IMR-90 (cell line): ENCODE measurements around the gene GPR161. TPM values are rescaled to one million over a fixed set of nuclear protein-coding genes. Genes with fewer than 3 reads are reported as not detected.

Source experiments
- ATAC-seq: fragments of 200-7000 bp; cut with Tn5 transposase; 2 replicates; pipeline ENCODE4 v1.9.1; 2020; ENCODE audit warnings: low read depth, mild to moderate bottlenecking, moderate library complexity
- BruUV-seq: library from RNA; stranded (reverse); fragments of 400-500 nt; replicated peaks from 2 replicates; lab custom pipeline; 2021; lab: Mats Ljungman, UMichigan
- CTCF ChIA-PET: fragments of 300-600 bp; formaldehyde crosslinking; extraction: SDS; loops from one replicate; lab custom pipeline; 2021; ENCODE audit warnings: antibody characterized with exemption; lab: Yijun Ruan, JAX
- POLR2A ChIA-PET: fragments of 300-600 bp; sonication (Branson Sonifier 250); formaldehyde crosslinking; loops from one replicate; lab custom pipeline; 2022; ENCODE audit warnings: antibody characterized with exemption; ENCODE audit not compliant: unreplicated experiment; lab: Charles Lee
- DNase-seq: peaks from one replicate; pipeline ENCODE4 v3.0.0; 2013
- H2AFZ ChIP-seq: replicated peaks from 2 replicates; pipeline ENCODE3; 2013; ENCODE audit warnings: low read length, mild to moderate bottlenecking; ENCODE audit not compliant: poor library complexity
- H2AK5ac ChIP-seq: 2 replicates; pipeline ENCODE4 v1.6.1; 2013; ENCODE audit warnings: low read depth, low read length, inconsistent platforms
- H2AK9ac ChIP-seq: replicated peaks from 2 replicates; pipeline ENCODE3; 2013; ENCODE audit warnings: mild to moderate bottlenecking, low read depth, low read length, moderate library complexity; ENCODE audit not compliant: poor library complexity
- H2BK120ac ChIP-seq: 2 replicates; pipeline ENCODE4 v1.6.1; 2013; ENCODE audit warnings: low read depth, low read length, inconsistent platforms
- H2BK15ac ChIP-seq: 3 replicates; pipeline ENCODE4 v1.6.1; 2013; ENCODE audit warnings: low read depth, low read length, inconsistent platforms
- H2BK20ac ChIP-seq: 2 replicates; pipeline ENCODE4 v1.6.1; 2013; ENCODE audit warnings: low read depth, mild to moderate bottlenecking, inconsistent platforms, low read length, moderate library complexity
- H2BK5ac ChIP-seq: 2 replicates; pipeline ENCODE4 v1.6.1; 2013; ENCODE audit warnings: mild to moderate bottlenecking, low read depth, low read length, inconsistent platforms; ENCODE audit not compliant: poor library complexity, severe bottlenecking
- H3K14ac ChIP-seq: replicated peaks from 2 replicates; pipeline ENCODE4 v1.6.1; 2013; ENCODE audit warnings: low read depth, low read length, inconsistent platforms
- H3K18ac ChIP-seq: 2 replicates; pipeline ENCODE4 v1.6.1; 2013; ENCODE audit warnings: low read depth, low read length, control low read depth
- H3K23ac ChIP-seq: 2 replicates; pipeline ENCODE4 v1.6.1; 2013; ENCODE audit warnings: low read depth, low read length, inconsistent platforms
- H3K27ac ChIP-seq: 2 replicates; pipeline ENCODE4 v1.5.1; 2013; ENCODE audit warnings: mild to moderate bottlenecking, control low read depth, low read length; ENCODE audit not compliant: insufficient read depth
- H3K27me3 ChIP-seq: 2 replicates; pipeline ENCODE4 v1.6.1; 2013; ENCODE audit warnings: low read length; ENCODE audit not compliant: control insufficient read depth, insufficient read depth
- H3K36me3 ChIP-seq: 2 replicates; pipeline ENCODE4 v1.6.1; 2013; ENCODE audit warnings: low read length, mixed read lengths; ENCODE audit not compliant: control insufficient read depth, insufficient read depth
- H3K4ac ChIP-seq: 2 replicates; pipeline ENCODE4 v1.6.1; 2013; ENCODE audit warnings: low read depth, low read length, inconsistent platforms
- H3K4me1 ChIP-seq: 2 replicates; pipeline ENCODE4 v1.6.1; 2013; ENCODE audit warnings: low read length, mixed read lengths; ENCODE audit not compliant: control insufficient read depth, insufficient read depth
- H3K4me2 ChIP-seq: 2 replicates; pipeline ENCODE4 v1.6.1; 2013; ENCODE audit warnings: low read depth, mild to moderate bottlenecking, control low read depth, low read length, moderate library complexity
- H3K4me3 ChIP-seq: 2 replicates; pipeline ENCODE4 v1.5.1; 2013; ENCODE audit warnings: low read depth, mild to moderate bottlenecking, control low read depth, low read length, moderate library complexity; ENCODE audit not compliant: insufficient read depth
- H3K56ac ChIP-seq: 2 replicates; pipeline ENCODE4 v1.6.1; 2013; ENCODE audit warnings: low read length, inconsistent platforms; ENCODE audit not compliant: insufficient read depth; ENCODE audit errors: extremely low read depth
- H3K79me1 ChIP-seq, 2 experiments: 2 replicates each; pipeline ENCODE4 v1.6.1; 2013; ENCODE audit warnings: low read length in 2 of 2, inconsistent platforms in 1 of 2, low read depth in 1 of 2
- H3K9ac ChIP-seq: 2 replicates; pipeline ENCODE4 v1.6.1; 2013; ENCODE audit warnings: low read depth, low read length, control low read depth
- H3K9me1 ChIP-seq: 2 replicates; pipeline ENCODE4 v1.6.1; 2013; ENCODE audit warnings: low read length, inconsistent platforms; ENCODE audit not compliant: insufficient read depth
- H3K9me3 ChIP-seq: 2 replicates; pipeline ENCODE4 v1.6.1; 2013; ENCODE audit warnings: low read length; ENCODE audit not compliant: control insufficient read depth, insufficient read depth
- H4K20me1 ChIP-seq: 2 replicates; pipeline ENCODE4 v1.6.1; 2013; ENCODE audit warnings: low read length, inconsistent platforms; ENCODE audit not compliant: insufficient read depth
- H4K5ac ChIP-seq: 2 replicates; pipeline ENCODE4 v1.6.1; 2013; ENCODE audit warnings: mild to moderate bottlenecking, low read depth, low read length, control low read depth
- H4K8ac ChIP-seq, 2 experiments: 2 replicates each; pipeline ENCODE4 v1.6.1; 2013; ENCODE audit warnings: low read depth in 2 of 2, low read length in 2 of 2, control low read depth in 1 of 2, inconsistent platforms in 1 of 2
- H4K91ac ChIP-seq: 2 replicates; pipeline ENCODE4 v1.6.1; 2013; ENCODE audit warnings: low read depth, low read length, inconsistent platforms; ENCODE audit not compliant: insufficient read depth
- BHLHE40 ChIP-seq: fragments of 150-350 bp; IDR thresholded peaks from 2 replicates; pipeline ENCODE4 v1.6.1; 2016; ENCODE audit warnings: mild to moderate bottlenecking, low read depth, low read length
- CTCF ChIP-seq: conservative IDR thresholded peaks from 2 replicates; pipeline ENCODE4 v1.5.1; 2012; ENCODE audit warnings: mild to moderate bottlenecking, low read depth, low read length, improper control_type of control experiment
- FOS ChIP-seq: fragments of 150-350 bp; IDR thresholded peaks from 2 replicates; pipeline ENCODE4 v1.6.1; 2016; ENCODE audit warnings: low read depth, low read length
- RAD21 ChIP-seq: IDR thresholded peaks from 2 replicates; pipeline ENCODE4 v1.6.1; 2012; ENCODE audit warnings: low read length, improper control_type of control experiment
- RFX5 ChIP-seq: IDR thresholded peaks from 2 replicates; pipeline ENCODE4 v1.8.0; 2012; ENCODE audit warnings: low read depth, mild to moderate bottlenecking, low read length, moderate library complexity
- SMC3 ChIP-seq: fragments of 150-350 bp; IDR thresholded peaks from 2 replicates; pipeline ENCODE4 v1.6.1; 2016; ENCODE audit warnings: low read depth, mild to moderate bottlenecking, antibody characterized with exemption, low read length, moderate library complexity
- WGBS, 2 experiments: methylation state at CpG; one replicate each; pipeline versions ENCODE4 v1.1.5 to v1.1.7; 2013; ENCODE audit warnings: missing lambda C conversion rate in 2 of 2; ENCODE audit not compliant: insufficient read length in 1 of 2; ENCODE audit errors: extremely low coverage in 2 of 2; 5-methylcytosine and 5-hydroxymethylcytosine counted together
- dilution Hi-C: fragments of 300-500 bp; cut with HindIII; formaldehyde crosslinking; loops from one replicate; pipeline ENCODE4 v1.14.3; 2018; ENCODE audit warnings: low sequenced_read_pairs; ENCODE audit not compliant: unreplicated experiment
- in situ Hi-C: fragments of 300-500 bp; cut with MboI; formaldehyde crosslinking; loops from 3 replicates; pipeline ENCODE4 v1.14.3; 2019; ENCODE audit warnings: low sequenced_read_pairs, inconsistent platforms, mixed read lengths
- intact Hi-C: fragments of 100-400 bp; cut with micrococcal nuclease; formaldehyde crosslinking; loops from 2 replicates; pipeline ENCODE4 v1.10.0; 2022
- polyA plus RNA-seq, 3 experiments: library from polyadenylated mRNA; depleted of rRNA; stranded (reverse); fragments of >200 nt; gene quantifications; 2 replicates each; pipeline ENCODE4 v1.2.3, GENCODE V29; 2012; ENCODE audit warnings: low replicate concordance in 1 of 3
- total RNA-seq: library from RNA; depleted of rRNA; stranded (reverse); fragments of >200 nt; gene quantifications from 2 replicates; pipeline ENCODE4 v1.2.3, GENCODE V29; 2012

Gene GPR161
- total and polyA plus RNA-seq, 2 of the 4 experiments (the other 2 are of a cell fraction), result 12.5 to 13.3 TPM

DNA sequence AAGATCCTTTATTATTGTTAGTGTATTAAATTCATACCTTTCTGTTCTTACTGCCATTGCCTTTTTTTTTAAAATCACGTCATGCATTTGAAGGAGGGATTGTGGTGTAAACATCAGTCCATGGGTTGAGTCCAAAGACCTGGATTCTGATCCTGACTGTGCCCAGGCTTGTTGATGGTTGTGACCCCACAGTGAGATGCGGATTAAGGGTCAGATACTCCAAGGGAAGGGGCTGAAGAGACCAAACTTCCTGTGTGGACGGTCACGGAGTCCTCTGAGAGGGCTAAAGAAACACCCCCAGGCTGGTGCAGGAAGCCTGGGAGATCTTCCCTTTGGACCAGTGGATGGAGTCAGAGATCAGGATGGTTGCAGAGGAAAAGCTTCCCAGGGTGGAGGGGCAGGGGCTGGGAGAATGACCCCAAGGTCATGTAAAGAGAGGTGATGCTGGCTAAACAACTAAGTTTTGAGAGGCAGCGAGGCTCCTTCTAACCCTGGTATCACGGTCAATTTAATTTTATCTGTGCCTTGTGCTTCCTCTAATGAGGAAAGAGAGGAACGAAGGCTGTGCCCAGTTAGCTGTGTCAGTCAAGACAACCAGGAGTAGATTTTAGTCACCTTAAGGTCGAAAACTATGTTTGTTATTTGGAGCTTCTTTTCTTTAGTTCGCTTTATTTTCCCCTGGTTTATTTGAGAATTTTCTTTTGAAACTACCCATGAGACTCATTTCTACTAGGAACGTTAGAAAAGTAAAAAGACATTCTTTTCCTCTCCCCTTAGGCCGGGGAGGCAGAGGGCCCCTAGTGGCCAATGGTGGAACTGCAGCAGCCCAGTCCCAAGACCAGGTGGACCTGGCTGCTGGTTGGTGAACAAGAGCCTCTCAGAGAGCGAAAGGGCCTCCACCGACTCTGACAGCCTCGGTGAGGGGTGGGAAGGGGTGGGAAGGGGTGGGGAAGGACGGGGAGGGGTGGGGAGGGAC, 8.7 kb upstream of the GPR161 start:
- H3K18ac ChIP-seq, result no peak overlapping the region
- H3K9ac ChIP-seq, result no peak overlapping the region
- H4K91ac ChIP-seq, result no peak overlapping the region
- 0 out of 2 replicates have a peak overlapping the region, but pooled peaks have one; percentile 32 for H3K4me2 ChIP-seq
- H2BK15ac ChIP-seq, result no peak overlapping the region
- H2AK5ac ChIP-seq, result no peak overlapping the region
- H2BK5ac ChIP-seq, result no peak overlapping the region
- no peak overlapping the region for H3K56ac ChIP-seq
- H2BK20ac ChIP-seq, result no peak overlapping the region
- no peaks in the 10 kb centered on the region for H4K20me1 ChIP-seq
- in situ Hi-C loops (loop anchor here (25.0 kb wide), 1 partner anchor 967 kb away; the partner anchor contains the start of gene ATP1B1), dilution Hi-C loops (no loop called here), intact Hi-C loops (no loop called here)
- no peaks in the 10 kb centered on the region for H3K36me3 ChIP-seq
- CTCF ChIA-PET, result interaction anchor here (0.6 to 1.2 kb wide), 6 partner anchors 10 to 530 kb away, joined by 3 to 7 read pairs (median 4); no protein-coding TSS in a partner anchor
- ATAC-seq (peak; percentile 100), DNase-seq (peak; percentile 79)
- peak overlapping the region; percentile 53 for H2AFZ ChIP-seq
- H3K9me3 ChIP-seq, result no peaks in the 10 kb centered on the region
- H3K4me1 ChIP-seq, result no peaks in the 10 kb centered on the region
- H3K4me3 ChIP-seq, result no peak overlapping the region
- WGBS, 2 experiments, result 17% methylated on average over 1 of the region's 15 CpGs; no CpG with 5 or more reads in 1 of the 2 experiments
- H3K27me3 ChIP-seq, result peaks cover 2% of the 10 kb centered on the region; the same call in 1 of the 2 replicates
- no TSS peak for BruUV-seq
- POLR2A ChIA-PET, result no interaction called here
- no peak overlapping the region for H3K23ac ChIP-seq
- no peak overlapping the region for H2BK120ac ChIP-seq
- H3K27ac ChIP-seq, result no peak overlapping the region
- H3K9me1 ChIP-seq, result no peaks in the 10 kb centered on the region
- no peak overlapping the region; the same call in 1 of the 2 replicates for H3K4ac ChIP-seq
- TF ChIP-seq RAD21 (peak; percentile 58), SMC3 (peak; percentile 43), BHLHE40 (0 out of 2 replicates have a peak, but pooled peaks have one; percentile 4), FOS (no peak), RFX5 (no peak), CTCF (peak; percentile 89)
- H3K14ac ChIP-seq, result no peak overlapping the region
- no peak overlapping the region for H4K8ac ChIP-seq
- H3K79me1 ChIP-seq, result no peaks in the 10 kb centered on the region
- H4K5ac ChIP-seq, result no peak overlapping the region
- no peak overlapping the region for H2AK9ac ChIP-seq
